ENCODE results near the gene TAOK1. TPM values are rescaled to one million over a fixed set of nuclear protein-coding genes. Genes with fewer than 3 reads are reported as not detected.

TAOK1 gene
- total RNA-seq, 1 experiment from 2014 or later, result 87.1 TPM

- TF ChIP-seq ZNF532 (CRISPR knock-in tag; IDR thresholded peaks at IDR 0.05; ENCODE audit: borderline replicate concordance), result no peak
Observed at GRCh38 chr17:29358416-29358815, 31.7 kb upstream of the TAOK1 start (continued).

GRCh38 chr17:29359777-29360176, 30.4 kb upstream of the TAOK1 start:
- CTCF ChIA-PET, result no interaction called here
- Mint-ChIP-seq H3K27me3 (ENCODE audit: low read depth) (no peaks in the 10 kb centered on the region), H3K36me3 (no peaks in the 10 kb centered on the region), H3K4me1 (no peaks in the 10 kb centered on the region), H3K4me3 (no peak overlapping the region), H3K27ac (no peak overlapping the region), H3K9me3 (0 out of 2 replicates have a peak, but pooled peaks cover 3% of the 10 kb centered on the region)
- ATAC-seq (no peak), DNase-seq (ENCODE audit: low spot score) (no peak)
- POLR2A ChIA-PET, result no interaction called here
- TF ChIP-seq SOX15 (CRISPR knock-in tag; IDR thresholded peaks at IDR 0.05), result no peak
- no peak for TF ChIP-seq FOXJ3 (CRISPR knock-in tag; IDR thresholded peaks at IDR 0.05; ENCODE audit: borderline replicate concordance)
- TF ChIP-seq SMAD4 (CRISPR knock-in tag; IDR thresholded peaks at IDR 0.05), result no peak
- TF ChIP-seq MAX (CRISPR knock-in tag; IDR thresholded peaks at IDR 0.05), result no peak
- TF ChIP-seq IRF1 (CRISPR knock-in tag; IDR thresholded peaks at IDR 0.05), result no peak
- no peak for TF ChIP-seq SP1 (CRISPR knock-in tag; conservative IDR thresholded peaks at IDR 0.05)
- no peak for TF ChIP-seq MYBL2 (CRISPR knock-in tag; IDR thresholded peaks at IDR 0.05)
- no peak for TF ChIP-seq NFATC4 (CRISPR knock-in tag; IDR thresholded peaks at IDR 0.05)
- TF ChIP-seq TEAD1 (CRISPR knock-in tag; IDR thresholded peaks at IDR 0.05), result no peak
- TF ChIP-seq FOXP4 (CRISPR knock-in tag; IDR thresholded peaks at IDR 0.05), result no peak
- TF ChIP-seq EMX1 (CRISPR knock-in tag; IDR thresholded peaks at IDR 0.05), result no peak
- no peak for TF ChIP-seq ZNF281 (CRISPR knock-in tag; IDR thresholded peaks at IDR 0.05)
- TF ChIP-seq KAT7 (CRISPR knock-in tag; IDR thresholded peaks at IDR 0.05; ENCODE audit: borderline replicate concordance), result no peak
- TF ChIP-seq NR3C1 (CRISPR knock-in tag; conservative IDR thresholded peaks at IDR 0.05; ENCODE audit: low read depth), result no peak
- no peak for TF ChIP-seq IRF2 (CRISPR knock-in tag; IDR thresholded peaks at IDR 0.05; ENCODE audit: borderline replicate concordance, low read depth)
- TF ChIP-seq ZNF671 (CRISPR knock-in tag; IDR thresholded peaks at IDR 0.05), result no peak
